HepG2 (cell line): Measurements from ENCODE around the gene SALL4. TPM values are rescaled to one million over a fixed set of nuclear protein-coding genes. Genes with fewer than 3 reads are reported as not detected.
A peak's percentile ranks its signal among the peaks of the same experiment; 100 is the strongest.

Source experiments
- KDM3A ChIP-seq: IDR thresholded peaks from 2 replicates; pipeline ENCODE4 v1.6.1; 2018; ENCODE audit warnings: low read depth, missing compliant biosample characterization
- NR2C2 ChIP-seq: sonication (generic); formaldehyde crosslinking; IDR thresholded peaks from 2 replicates; pipeline ENCODE4 v1.4.0; 2020; ENCODE audit warnings: missing genetic modification reagents, mild to moderate bottlenecking, moderate library complexity, borderline replicate concordance
- RARG ChIP-seq: sonication (generic); formaldehyde crosslinking; IDR thresholded peaks from 2 replicates; pipeline ENCODE4 v1.4.0; 2020; ENCODE audit warnings: low read depth, mild to moderate bottlenecking, missing genetic modification reagents
- SMARCE1 ChIP-seq: fragments of 450-650 bp; IDR thresholded peaks from 2 replicates; pipeline ENCODE4 v1.6.1; 2017; ENCODE audit warnings: borderline replicate concordance
- ZFP37 ChIP-seq: sonication (generic); formaldehyde crosslinking; IDR thresholded peaks from 2 replicates; pipeline ENCODE4 v1.4.0; 2020; ENCODE audit warnings: missing genetic modification reagents, borderline replicate concordance
- ZKSCAN8 ChIP-seq: IDR thresholded peaks from 2 replicates; pipeline ENCODE4 v1.6.1; 2016; ENCODE audit warnings: borderline replicate concordance, missing genetic modification reagents, missing compliant biosample characterization
- ZNF337 ChIP-seq: sonication (generic); formaldehyde crosslinking; IDR thresholded peaks from 2 replicates; pipeline ENCODE4 v1.5.1; 2020; ENCODE audit warnings: missing genetic modification reagents, low read depth, mild to moderate bottlenecking, borderline replicate concordance
- ZNF567 ChIP-seq: sonication (generic); formaldehyde crosslinking; IDR thresholded peaks from 2 replicates; pipeline ENCODE4 v1.8.1; 2023; ENCODE audit warnings: mild to moderate bottlenecking, missing genetic modification reagents, borderline replicate concordance
- ZNF629 ChIP-seq: sonication (generic); formaldehyde crosslinking; conservative IDR thresholded peaks from 2 replicates; pipeline ENCODE4 v1.5.0; 2020; ENCODE audit warnings: missing genetic modification reagents
- polyA plus RNA-seq, 8 experiments: library from polyadenylated mRNA; depleted of rRNA in 3 of 8; stranded (reverse) in 7 of 8; unstranded in 1 of 8; fragments of >200 nt; fragmentation: Illumina TruSeq in 4 of 8; extraction: Trizol in 4 of 8; gene quantifications; 2 replicates each; pipeline versions ENCODE4 v1.2.1 to v1.2.3, GENCODE V29; 2011 to 2016; ENCODE audit warnings: low read depth in 4 of 8, missing spikeins in 1 of 8, mixed read lengths in 1 of 8; ENCODE audit not compliant: insufficient read depth in 1 of 8
- total RNA-seq, 5 experiments: library from RNA; depleted of rRNA; stranded (reverse); fragments of >200 nt; fragmentation: Illumina TruSeq; extraction: Trizol; gene quantifications; 2 replicates each; pipeline ENCODE4 v1.2.3, GENCODE V29; 2016; ENCODE audit warnings: low read depth in 1 of 5
- TF ChIP-seq, protein P1 (sequence below): sonication (generic); formaldehyde crosslinking; IDR thresholded peaks from 2 replicates; pipeline ENCODE4 v1.4.0; 2020; ENCODE audit warnings: missing genetic modification reagents, borderline replicate concordance
- TF ChIP-seq, protein P2 (sequence below): IDR thresholded peaks from 2 replicates; pipeline ENCODE4 v1.6.1; 2016; ENCODE audit warnings: missing compliant biosample characterization, missing genetic modification reagents, borderline replicate concordance
- TF ChIP-seq, protein P3 (sequence below): IDR thresholded peaks from 2 replicates; pipeline ENCODE4 v1.6.1; 2012; ENCODE audit warnings: low read depth, low read length, improper control_type of control experiment
- TF ChIP-seq, protein P4 (sequence below): sonication (generic); formaldehyde crosslinking; IDR thresholded peaks from 2 replicates; pipeline ENCODE4 v1.4.0; 2020; ENCODE audit warnings: mild to moderate bottlenecking, missing genetic modification reagents
- TF ChIP-seq, protein P5 (sequence below): sonication (generic); formaldehyde crosslinking; IDR thresholded peaks from 2 replicates; pipeline ENCODE4 v1.8.0; 2022; ENCODE audit warnings: missing genetic modification reagents, mild to moderate bottlenecking, inconsistent platforms, borderline replicate concordance

The SALL4 gene
- total and polyA plus RNA-seq, 2 of the 13 experiments (the other 11 are each of a cell fraction or from before 2014, with no cell fraction given): 0.33 to 1.8 TPM

DNA sequence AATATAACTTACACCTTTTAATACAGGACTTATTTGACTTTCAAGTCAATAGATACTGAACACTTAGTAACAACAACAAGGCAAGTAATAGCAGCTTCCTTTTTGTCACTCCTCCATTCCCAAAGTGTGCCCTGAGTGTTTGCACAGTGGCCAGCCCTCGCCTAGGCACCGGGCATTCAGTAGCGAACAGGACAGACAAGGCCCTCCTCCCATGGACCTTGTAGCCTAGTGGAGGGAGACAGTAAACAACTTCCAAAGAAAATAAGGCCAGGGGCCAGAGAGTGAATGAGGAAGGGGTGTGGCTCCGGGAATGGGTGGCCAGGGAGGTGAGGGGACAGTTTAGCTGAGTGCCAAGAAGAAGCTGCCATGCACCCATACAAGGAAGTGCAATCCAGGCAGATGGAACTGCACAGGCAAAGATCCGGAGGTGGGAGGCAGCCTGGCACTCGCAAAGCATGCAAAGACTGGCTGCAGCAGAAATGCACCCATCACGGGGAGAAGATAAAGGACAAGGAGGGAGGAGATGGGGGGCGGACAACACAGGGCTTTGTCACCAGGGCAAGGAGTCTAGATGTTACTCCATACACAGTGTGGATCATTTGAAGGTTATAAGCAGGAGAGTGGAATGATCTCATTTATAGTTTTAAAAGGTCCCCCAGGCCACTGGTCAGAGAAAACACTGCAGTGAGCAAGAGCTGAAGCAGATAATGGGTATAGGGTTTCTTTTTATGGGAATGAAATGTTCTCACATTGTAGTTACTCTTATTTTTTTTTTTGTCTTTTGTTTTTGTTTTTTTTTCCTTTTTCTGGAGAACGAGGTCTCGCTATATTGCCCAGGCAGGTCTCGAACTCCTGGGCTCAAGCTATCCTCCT is 66.4 kb downstream of the SALL4 start (continued):
- TF ChIP-seq, protein P1, sequence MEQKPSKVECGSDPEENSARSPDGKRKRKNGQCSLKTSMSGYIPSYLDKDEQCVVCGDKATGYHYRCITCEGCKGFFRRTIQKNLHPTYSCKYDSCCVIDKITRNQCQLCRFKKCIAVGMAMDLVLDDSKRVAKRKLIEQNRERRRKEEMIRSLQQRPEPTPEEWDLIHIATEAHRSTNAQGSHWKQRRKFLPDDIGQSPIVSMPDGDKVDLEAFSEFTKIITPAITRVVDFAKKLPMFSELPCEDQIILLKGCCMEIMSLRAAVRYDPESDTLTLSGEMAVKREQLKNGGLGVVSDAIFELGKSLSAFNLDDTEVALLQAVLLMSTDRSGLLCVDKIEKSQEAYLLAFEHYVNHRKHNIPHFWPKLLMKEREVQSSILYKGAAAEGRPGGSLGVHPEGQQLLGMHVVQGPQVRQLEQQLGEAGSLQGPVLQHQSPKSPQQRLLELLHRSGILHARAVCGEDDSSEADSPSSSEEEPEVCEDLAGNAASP (CRISPR knock-in tag): no peak
- TF ChIP-seq ZNF567: peak; percentile 71; the same call in 1 of the 2 replicates
- TF ChIP-seq, protein P2, sequence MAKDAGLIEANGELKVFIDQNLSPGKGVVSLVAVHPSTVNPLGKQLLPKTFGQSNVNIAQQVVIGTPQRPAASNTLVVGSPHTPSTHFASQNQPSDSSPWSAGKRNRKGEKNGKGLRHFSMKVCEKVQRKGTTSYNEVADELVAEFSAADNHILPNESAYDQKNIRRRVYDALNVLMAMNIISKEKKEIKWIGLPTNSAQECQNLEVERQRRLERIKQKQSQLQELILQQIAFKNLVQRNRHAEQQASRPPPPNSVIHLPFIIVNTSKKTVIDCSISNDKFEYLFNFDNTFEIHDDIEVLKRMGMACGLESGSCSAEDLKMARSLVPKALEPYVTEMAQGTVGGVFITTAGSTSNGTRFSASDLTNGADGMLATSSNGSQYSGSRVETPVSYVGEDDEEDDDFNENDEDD (CRISPR knock-in tag): no peak
- TF ChIP-seq NR2C2: no peak
- TF ChIP-seq, protein P3, sequence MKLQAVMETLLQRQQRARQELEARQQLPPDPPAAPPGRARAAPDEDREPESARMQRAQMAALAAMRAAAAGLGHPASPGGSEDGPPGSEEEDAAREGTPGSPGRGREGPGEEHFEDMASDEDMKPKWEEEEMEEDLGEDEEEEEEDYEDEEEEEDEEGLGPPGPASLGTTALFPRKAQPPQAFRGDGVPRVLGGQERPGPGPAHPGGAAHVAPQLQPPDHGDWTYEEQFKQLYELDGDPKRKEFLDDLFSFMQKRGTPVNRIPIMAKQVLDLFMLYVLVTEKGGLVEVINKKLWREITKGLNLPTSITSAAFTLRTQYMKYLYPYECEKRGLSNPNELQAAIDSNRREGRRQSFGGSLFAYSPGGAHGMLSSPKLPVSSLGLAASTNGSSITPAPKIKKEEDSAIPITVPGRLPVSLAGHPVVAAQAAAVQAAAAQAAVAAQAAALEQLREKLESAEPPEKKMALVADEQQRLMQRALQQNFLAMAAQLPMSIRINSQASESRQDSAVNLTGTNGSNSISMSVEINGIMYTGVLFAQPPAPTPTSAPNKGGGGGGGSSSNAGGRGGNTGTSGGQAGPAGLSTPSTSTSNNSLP: no peak
- no peak for TF ChIP-seq RARG
- TF ChIP-seq, protein P4, sequence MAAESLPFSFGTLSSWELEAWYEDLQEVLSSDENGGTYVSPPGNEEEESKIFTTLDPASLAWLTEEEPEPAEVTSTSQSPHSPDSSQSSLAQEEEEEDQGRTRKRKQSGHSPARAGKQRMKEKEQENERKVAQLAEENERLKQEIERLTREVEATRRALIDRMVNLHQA (CRISPR knock-in tag): no peak
- TF ChIP-seq ZNF629 (CRISPR knock-in tag): 0 out of 2 replicates have a peak, but pooled peaks have one; percentile 19
- no peak for TF ChIP-seq ZKSCAN8
- TF ChIP-seq SMARCE1: no peak
- TF ChIP-seq ZNF337 (CRISPR knock-in tag): no peak
- TF ChIP-seq KDM3A (CRISPR knock-in tag): no peak
- TF ChIP-seq, protein P5, sequence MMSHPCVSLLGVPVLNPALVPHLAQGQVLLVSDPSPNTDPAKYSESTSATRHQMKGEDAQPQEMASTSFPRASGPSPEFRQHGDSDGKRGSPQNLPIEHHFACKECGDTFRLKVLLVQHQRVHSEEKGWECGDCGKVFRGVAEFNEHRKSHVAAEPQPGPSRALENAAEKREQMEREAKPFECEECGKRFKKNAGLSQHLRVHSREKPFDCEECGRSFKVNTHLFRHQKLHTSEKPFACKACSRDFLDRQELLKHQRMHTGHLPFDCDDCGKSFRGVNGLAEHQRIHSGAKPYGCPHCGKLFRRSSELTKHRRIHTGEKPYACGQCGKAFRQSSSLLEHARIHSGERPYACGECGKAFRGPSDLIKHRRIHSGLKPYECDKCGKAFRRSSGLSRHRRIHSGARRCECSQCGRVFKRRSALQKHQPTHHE (CRISPR knock-in tag): no peak
- TF ChIP-seq ZFP37 (CRISPR knock-in tag): no peak
